Spinal cord (tissue), 10 donors: ENCODE data around the gene SEL1L3. TPM values are rescaled to one million over a fixed set of nuclear protein-coding genes. Genes with fewer than 3 reads are reported as not detected.

Experiments
- DNase-seq, 6 donors: peaks; one replicate each; pipeline versions ENCODE4 v3.0.0 to v3.0.0-alpha.2; 2013 to 2015; ENCODE audit warnings: low spot score in 6 of 6, low read depth in 4 of 6
- H3K27ac ChIP-seq: one replicate; pipeline ENCODE4 v1.5.1; 2013; ENCODE audit warnings: low read depth, low read length, control low read depth
- H3K27me3 ChIP-seq: one replicate; pipeline ENCODE4 v1.6.1; 2013; ENCODE audit warnings: low read length; ENCODE audit not compliant: control insufficient read depth, insufficient read depth
- H3K36me3 ChIP-seq: one replicate; pipeline ENCODE4 v1.6.1; 2013; ENCODE audit warnings: low read length; ENCODE audit not compliant: control insufficient read depth, insufficient read depth
- H3K4me1 ChIP-seq: one replicate; pipeline ENCODE4 v1.6.1; 2013; ENCODE audit warnings: low read length; ENCODE audit not compliant: control insufficient read depth, insufficient read depth
- H3K4me3 ChIP-seq: one replicate; pipeline ENCODE4 v1.5.1; 2013; ENCODE audit warnings: low read depth, low read length, control low read depth
- H3K9me3 ChIP-seq: one replicate; pipeline ENCODE4 v1.6.1; 2013; ENCODE audit warnings: low read length; ENCODE audit not compliant: control insufficient read depth, insufficient read depth
- WGBS: methylation state at CpG from one replicate; pipeline ENCODE4 v1.1.5; 2013; ENCODE audit warnings: missing lambda C conversion rate; ENCODE audit not compliant: insufficient coverage; 5-methylcytosine and 5-hydroxymethylcytosine counted together
- polyA plus RNA-seq, 2 donors: library from polyadenylated mRNA; unstranded; fragments of 120-200 nt; gene quantifications; one replicate each; pipeline ENCODE4 v1.2.1, GENCODE V29; 2013; ENCODE audit not compliant: insufficient read length in 2 of 2
- total RNA-seq, 2 donors: library from RNA; depleted of rRNA in 1 of 2; stranded (reverse); fragments of 120-200 nt in 1 of 2; fragments of >200 nt in 1 of 2; gene quantifications; one replicate each; pipeline versions ENCODE4 v1.2.3 to v1.2.4, GENCODE V29; 2013 to 2014
- donor health status: healthy.

The SEL1L3 gene
- total and polyA plus RNA-seq, 4 donors, result 19.2 to 27.5 (median 22.6) TPM

GRCh38 chr4:25823632-25824031 lies 39.2 kb downstream of the SEL1L3 start:
- peaks cover 3% of the 10 kb centered on the region for H3K4me1 ChIP-seq
- 67% methylated on average over 4 of the region's 7 CpGs for WGBS
- no peak for DNase-seq
- H3K4me3 ChIP-seq, result no peak overlapping the region
- H3K36me3 ChIP-seq, result no peaks in the 10 kb centered on the region
- no peaks in the 10 kb centered on the region for H3K27me3 ChIP-seq
- H3K27ac ChIP-seq, result no peak overlapping the region
- no peaks in the 10 kb centered on the region for H3K9me3 ChIP-seq

- H3K27me3 ChIP-seq, result no peaks in the 10 kb centered on the region
- H3K36me3 ChIP-seq, result no peaks in the 10 kb centered on the region
- DNase-seq, result no peak
- H3K27ac ChIP-seq, result no peak overlapping the region
- H3K4me1 ChIP-seq, result peaks cover 3% of the 10 kb centered on the region
- H3K4me3 ChIP-seq, result no peak overlapping the region
- whole genome bisulfite sequencing, result 94% methylated on average over 3 of the region's 8 CpGs
- no peaks in the 10 kb centered on the region for H3K9me3 ChIP-seq
Measured at GRCh38 chr4:25821899-25822298, 40.9 kb downstream of the SEL1L3 start.

- no peak overlapping the region for H3K4me3 ChIP-seq
- DNase-seq, result peak in 1 of 6 donors; percentile 29
- no peak overlapping the region for H3K27ac ChIP-seq
Measured at GRCh38 chr4:25821267-25821666, 41.5 kb downstream of the SEL1L3 start.

GRCh38 chr4:25818876-25819275 lies 43.9 kb downstream of the SEL1L3 start:
- no peaks in the 10 kb centered on the region for H3K9me3 ChIP-seq
- H3K27ac ChIP-seq, result no peak overlapping the region
- H3K4me1 ChIP-seq, result peaks cover 3% of the 10 kb centered on the region
- no peak overlapping the region for H3K4me3 ChIP-seq
- DNase-seq, result peak in 2 of 6 donors; percentile 23 to 91
- H3K36me3 ChIP-seq, result no peaks in the 10 kb centered on the region
- no peaks in the 10 kb centered on the region for H3K27me3 ChIP-seq
- 100% methylated on average over 2 of the region's 4 CpGs for WGBS

More at GRCh38 chr4:25821267-25821666, 41.5 kb downstream of the SEL1L3 start:
- Histone ChIP-seq H3K36me3 (no peaks in the 10 kb centered on the region), H3K27me3 (no peaks in the 10 kb centered on the region), H3K9me3 (no peaks in the 10 kb centered on the region), H3K4me1 (peaks cover 3% of the 10 kb centered on the region)
- no CpG with 5 or more reads among the region's 7 CpGs for WGBS

- WGBS, result 78% methylated on average over 2 of the region's 2 CpGs
- no peak overlapping the region for H3K27ac ChIP-seq
Measured at GRCh38 chr4:25818371-25818871, 44.4 kb downstream of the SEL1L3 start.

GRCh38 chr4:25817059-25817681 lies 45.6 kb downstream of the SEL1L3 start:
- DNase-seq, result no peak
- H3K36me3 ChIP-seq, result no peaks in the 10 kb centered on the region

More at GRCh38 chr4:25818371-25818871, 44.4 kb downstream of the SEL1L3 start:
- peak in 1 of 6 donors; percentile 33 for DNase-seq
- Histone ChIP-seq H3K9me3 (no peaks in the 10 kb centered on the region), H3K27me3 (no peaks in the 10 kb centered on the region), H3K4me3 (no peak overlapping the region), H3K36me3 (no peaks in the 10 kb centered on the region), H3K4me1 (no peaks in the 10 kb centered on the region)

GRCh38 chr4:25816591-25817058 lies 46.2 kb downstream of the SEL1L3 start:
- no peak for DNase-seq
- no peaks in the 10 kb centered on the region for H3K4me1 ChIP-seq
- WGBS, result 78% methylated on average over 2 of the region's 2 CpGs
- no peak overlapping the region for H3K27ac ChIP-seq
- H3K27me3 ChIP-seq, result no peaks in the 10 kb centered on the region
- H3K4me3 ChIP-seq, result no peak overlapping the region
- H3K36me3 ChIP-seq, result no peaks in the 10 kb centered on the region
- H3K9me3 ChIP-seq, result no peaks in the 10 kb centered on the region

More at GRCh38 chr4:25817059-25817681, 45.6 kb downstream of the SEL1L3 start:
- H3K27me3 ChIP-seq, result no peaks in the 10 kb centered on the region
- WGBS, result 87% methylated on average over 7 of the region's 8 CpGs
- H3K27ac ChIP-seq, result no peak overlapping the region
- no peak overlapping the region for H3K4me3 ChIP-seq
- H3K4me1 ChIP-seq, result no peaks in the 10 kb centered on the region
- H3K9me3 ChIP-seq, result no peaks in the 10 kb centered on the region

GRCh38 chr4:25815586-25815985 lies 47.2 kb downstream of the SEL1L3 start:
- DNase-seq, result no peak
- no peak overlapping the region for H3K4me3 ChIP-seq
- no peaks in the 10 kb centered on the region for H3K36me3 ChIP-seq
- no CpG with 5 or more reads among the region's 5 CpGs for WGBS
- no peaks in the 10 kb centered on the region for H3K27me3 ChIP-seq
- H3K9me3 ChIP-seq, result no peaks in the 10 kb centered on the region
- H3K27ac ChIP-seq, result no peak overlapping the region
- peaks cover 8% of the 10 kb centered on the region for H3K4me1 ChIP-seq

GRCh38 chr4:25814301-25815136 lies 48.3 kb downstream of the SEL1L3 start:
- H3K36me3 ChIP-seq, result no peaks in the 10 kb centered on the region
- H3K4me1 ChIP-seq, result peaks cover 16% of the 10 kb centered on the region
- no peak overlapping the region for H3K4me3 ChIP-seq
- 60% methylated on average over 3 of the region's 13 CpGs for WGBS
- no peaks in the 10 kb centered on the region for H3K27me3 ChIP-seq
- peak overlapping the region; percentile 40 for H3K27ac ChIP-seq
- DNase-seq, result peak in 2 of 6 donors; percentile 25 to 79
- H3K9me3 ChIP-seq, result no peaks in the 10 kb centered on the region
